ENCODE data around the gene GH1.

The GH1 gene

GRCh38 chr17:63950940-63951907 lies 32.6 kb upstream of the GH1 start:
- H3K4me3 ChIP-seq (ENCODE audit: low read length): no peak overlapping the region
- H3K9ac ChIP-seq (ENCODE audit: low read length): no peak overlapping the region
- no peaks in the 10 kb centered on the region for H3K36me3 ChIP-seq (ENCODE audit: control insufficient read depth, insufficient read depth, low read length)
- no peaks in the 10 kb centered on the region for H3K27me3 ChIP-seq (ENCODE audit: control insufficient read depth, insufficient read depth, low read length)
- no peaks in the 10 kb centered on the region for H3K4me1 ChIP-seq (ENCODE audit: control insufficient read depth, insufficient read depth, low read length)
- H3K27ac ChIP-seq (ENCODE audit: low read depth, low read length): no peak overlapping the region

GRCh38 chr17:63949576-63950250 lies 31.1 kb upstream of the GH1 start:
- H3K4me3 ChIP-seq (ENCODE audit: low read length): no peak overlapping the region
- no peak overlapping the region for H3K9ac ChIP-seq (ENCODE audit: low read length)
- H3K36me3 ChIP-seq (ENCODE audit: control insufficient read depth, insufficient read depth, low read length): no peaks in the 10 kb centered on the region
- no peak overlapping the region for H3K27ac ChIP-seq (ENCODE audit: low read depth, low read length)
- H3K27me3 ChIP-seq (ENCODE audit: control insufficient read depth, insufficient read depth, low read length): no peaks in the 10 kb centered on the region
- H3K4me1 ChIP-seq (ENCODE audit: control insufficient read depth, insufficient read depth, low read length): no peaks in the 10 kb centered on the region

GRCh38 chr17:63948521-63948920 lies 29.9 kb upstream of the GH1 start:
- no peaks in the 10 kb centered on the region for H3K4me1 ChIP-seq (ENCODE audit: control insufficient read depth, insufficient read depth, low read length)
- H3K27me3 ChIP-seq (ENCODE audit: control insufficient read depth, insufficient read depth, low read length): no peaks in the 10 kb centered on the region
- H3K9ac ChIP-seq (ENCODE audit: low read length): no peak overlapping the region
- no peaks in the 10 kb centered on the region for H3K36me3 ChIP-seq (ENCODE audit: control insufficient read depth, insufficient read depth, low read length)
- H3K27ac ChIP-seq (ENCODE audit: low read depth, low read length): no peak overlapping the region
- H3K4me3 ChIP-seq (ENCODE audit: low read length): no peak overlapping the region

GRCh38 chr17:63947711-63948330 lies 29.2 kb upstream of the GH1 start:
- H3K9ac ChIP-seq (ENCODE audit: low read length): no peak overlapping the region
- H3K27ac ChIP-seq (ENCODE audit: low read depth, low read length): no peak overlapping the region
- no peaks in the 10 kb centered on the region for H3K27me3 ChIP-seq (ENCODE audit: control insufficient read depth, insufficient read depth, low read length)
- H3K4me1 ChIP-seq (ENCODE audit: control insufficient read depth, insufficient read depth, low read length): no peaks in the 10 kb centered on the region
- no peak overlapping the region for H3K4me3 ChIP-seq (ENCODE audit: low read length)
- H3K36me3 ChIP-seq (ENCODE audit: control insufficient read depth, insufficient read depth, low read length): no peaks in the 10 kb centered on the region

- Histone ChIP-seq H3K9ac (ENCODE audit: low read length) (no peak overlapping the region), H3K4me1 (ENCODE audit: control insufficient read depth, insufficient read depth, low read length) (no peaks in the 10 kb centered on the region), H3K4me3 (ENCODE audit: low read length) (peak overlapping the region; percentile 13), H3K36me3 (ENCODE audit: control insufficient read depth, insufficient read depth, low read length) (no peaks in the 10 kb centered on the region), H3K27me3 (ENCODE audit: control insufficient read depth, insufficient read depth, low read length) (no peaks in the 10 kb centered on the region), H3K27ac (ENCODE audit: low read depth, low read length) (no peak overlapping the region)
Observed at GRCh38 chr17:63946440-63947363, 28.1 kb upstream of the GH1 start.

- Histone ChIP-seq H3K4me3 (ENCODE audit: low read length) (no peak overlapping the region), H3K36me3 (ENCODE audit: control insufficient read depth, insufficient read depth, low read length) (no peaks in the 10 kb centered on the region), H3K27me3 (ENCODE audit: control insufficient read depth, insufficient read depth, low read length) (no peaks in the 10 kb centered on the region), H3K9ac (ENCODE audit: low read length) (no peak overlapping the region), H3K27ac (ENCODE audit: low read depth, low read length) (no peak overlapping the region), H3K4me1 (ENCODE audit: control insufficient read depth, insufficient read depth, low read length) (no peaks in the 10 kb centered on the region)
Observed at GRCh38 chr17:63945784-63946439, 27.3 kb upstream of the GH1 start.

- no peak overlapping the region for H3K9ac ChIP-seq (ENCODE audit: low read length)
- no peaks in the 10 kb centered on the region for H3K36me3 ChIP-seq (ENCODE audit: control insufficient read depth, insufficient read depth, low read length)
- no peak overlapping the region for H3K27ac ChIP-seq (ENCODE audit: low read depth, low read length)
- no peaks in the 10 kb centered on the region for H3K4me1 ChIP-seq (ENCODE audit: control insufficient read depth, insufficient read depth, low read length)
- H3K27me3 ChIP-seq (ENCODE audit: control insufficient read depth, insufficient read depth, low read length): no peaks in the 10 kb centered on the region
- H3K4me3 ChIP-seq (ENCODE audit: low read length): no peak overlapping the region
Observed at GRCh38 chr17:63944736-63945499, 26.3 kb upstream of the GH1 start.

- no peaks in the 10 kb centered on the region for H3K36me3 ChIP-seq (ENCODE audit: control insufficient read depth, insufficient read depth, low read length)
- no peak overlapping the region for H3K9ac ChIP-seq (ENCODE audit: low read length)
- no peaks in the 10 kb centered on the region for H3K4me1 ChIP-seq (ENCODE audit: control insufficient read depth, insufficient read depth, low read length)
- no peaks in the 10 kb centered on the region for H3K27me3 ChIP-seq (ENCODE audit: control insufficient read depth, insufficient read depth, low read length)
- H3K4me3 ChIP-seq (ENCODE audit: low read length): no peak overlapping the region
- no peak overlapping the region for H3K27ac ChIP-seq (ENCODE audit: low read depth, low read length)
Observed at GRCh38 chr17:63943745-63944144, 25.1 kb upstream of the GH1 start.

- Histone ChIP-seq H3K27me3 (ENCODE audit: control insufficient read depth, insufficient read depth, low read length) (no peaks in the 10 kb centered on the region), H3K4me1 (ENCODE audit: control insufficient read depth, insufficient read depth, low read length) (no peaks in the 10 kb centered on the region), H3K27ac (ENCODE audit: low read depth, low read length) (no peak overlapping the region), H3K9ac (ENCODE audit: low read length) (no peak overlapping the region), H3K36me3 (ENCODE audit: control insufficient read depth, insufficient read depth, low read length) (no peaks in the 10 kb centered on the region), H3K4me3 (ENCODE audit: low read length) (no peak overlapping the region)
Observed at GRCh38 chr17:63942309-63942985, 23.8 kb upstream of the GH1 start.

- no peaks in the 10 kb centered on the region for H3K27me3 ChIP-seq (ENCODE audit: control insufficient read depth, insufficient read depth, low read length)
- H3K9ac ChIP-seq (ENCODE audit: low read length): no peak overlapping the region
- H3K36me3 ChIP-seq (ENCODE audit: control insufficient read depth, insufficient read depth, low read length): no peaks in the 10 kb centered on the region
- no peak overlapping the region for H3K4me3 ChIP-seq (ENCODE audit: low read length)
- H3K27ac ChIP-seq (ENCODE audit: low read depth, low read length): no peak overlapping the region
- H3K4me1 ChIP-seq (ENCODE audit: control insufficient read depth, insufficient read depth, low read length): no peaks in the 10 kb centered on the region
Observed at GRCh38 chr17:63941751-63942150, 23.1 kb upstream of the GH1 start.
